ENCODE results near the gene LRMDA. TPM values are rescaled to one million over a fixed set of nuclear protein-coding genes. Genes with fewer than 3 reads are reported as not detected.

Gene LRMDA
- total RNA-seq, 1 donor from 2014 or later = 29.9 TPM

- intact Hi-C loops (cut with DNase I) = no loop called here
- no peaks in the 10 kb centered on the region for H3K27me3 ChIP-seq (ENCODE audit: low read depth)
- no peaks in the 10 kb centered on the region for H3K36me3 ChIP-seq
- no peaks in the 10 kb centered on the region for H3K4me1 ChIP-seq
- TF ChIP-seq CTCF (IDR thresholded peaks at IDR 0.05) = no peak
- ATAC-seq (no peak), DNase-seq (no peak)
- no peak overlapping the region for H3K4me3 ChIP-seq
- no peaks in the 10 kb centered on the region for H3K9me3 ChIP-seq
- H3K27ac ChIP-seq = no peak overlapping the region
Measured at GRCh38 chr10:76022366-76022765, 590.9 kb downstream of the LRMDA start.

GRCh38 chr10:76023007-76023406 is 591.6 kb downstream of the LRMDA start:
- H3K4me3 ChIP-seq = no peak overlapping the region
- H3K27me3 ChIP-seq (ENCODE audit: low read depth) = no peaks in the 10 kb centered on the region
- H3K36me3 ChIP-seq = no peaks in the 10 kb centered on the region
- ATAC-seq (no peak), DNase-seq (no peak)
- TF ChIP-seq CTCF (IDR thresholded peaks at IDR 0.05) = no peak
- no peaks in the 10 kb centered on the region for H3K4me1 ChIP-seq
- H3K9me3 ChIP-seq = no peaks in the 10 kb centered on the region
- H3K27ac ChIP-seq = no peak overlapping the region
- intact Hi-C loops (cut with DNase I) = no loop called here

GRCh38 chr10:76024460-76025123 is 593.2 kb downstream of the LRMDA start:
- DNase-seq (no peak), ATAC-seq (no peak)
- intact Hi-C loops (cut with DNase I) = loop anchor here (5.0 kb wide), 1 partner anchor 617 kb away; no protein-coding TSS in a partner anchor
- H3K27me3 ChIP-seq (ENCODE audit: low read depth) = no peaks in the 10 kb centered on the region
- no peaks in the 10 kb centered on the region for H3K9me3 ChIP-seq
- no peaks in the 10 kb centered on the region for H3K36me3 ChIP-seq
- H3K4me3 ChIP-seq = no peak overlapping the region
- H3K27ac ChIP-seq = no peak overlapping the region
- no peaks in the 10 kb centered on the region for H3K4me1 ChIP-seq
- no peak for TF ChIP-seq CTCF (IDR thresholded peaks at IDR 0.05)

- Histone ChIP-seq H3K27ac (no peak overlapping the region), H3K4me3 (no peak overlapping the region), H3K36me3 (no peaks in the 10 kb centered on the region), H3K9me3 (no peaks in the 10 kb centered on the region), H3K4me1 (no peaks in the 10 kb centered on the region), H3K27me3 (ENCODE audit: low read depth) (no peaks in the 10 kb centered on the region)
- intact Hi-C loops (cut with DNase I) = loop anchor here (5.0 kb wide), 1 partner anchor 618 kb away; no protein-coding TSS in a partner anchor
- ATAC-seq (no peak), DNase-seq (no peak)
- no peak for TF ChIP-seq CTCF (IDR thresholded peaks at IDR 0.05)
Measured at GRCh38 chr10:76025124-76025477, 593.7 kb downstream of the LRMDA start.

- ATAC-seq (peak; percentile 78 to 92), DNase-seq (no peak)
- Histone ChIP-seq H3K9me3 (no peaks in the 10 kb centered on the region), H3K27me3 (ENCODE audit: low read depth) (no peaks in the 10 kb centered on the region), H3K4me1 (no peaks in the 10 kb centered on the region), H3K27ac (no peak overlapping the region), H3K36me3 (no peaks in the 10 kb centered on the region), H3K4me3 (no peak overlapping the region)
- no peak for TF ChIP-seq CTCF (IDR thresholded peaks at IDR 0.05)
- intact Hi-C loops (cut with DNase I) = loop anchor here (5.0 kb wide), 1 partner anchor 619 kb away; no protein-coding TSS in a partner anchor
Measured at GRCh38 chr10:76026176-76026771, 594.9 kb downstream of the LRMDA start.
